ENCODE data around the gene SHFL.

Gene SHFL

GRCh38 chr19:10124429-10124828 lies 38.3 kb downstream of the SHFL start:
- FAIRE-seq (no peak), DNase-seq (ENCODE audit: insufficient read length, low spot score) (no peak)

GRCh38 chr19:10126213-10126639 lies 40.1 kb downstream of the SHFL start:
- DNase-seq (ENCODE audit: insufficient read length, low spot score), result no peak

DNA sequence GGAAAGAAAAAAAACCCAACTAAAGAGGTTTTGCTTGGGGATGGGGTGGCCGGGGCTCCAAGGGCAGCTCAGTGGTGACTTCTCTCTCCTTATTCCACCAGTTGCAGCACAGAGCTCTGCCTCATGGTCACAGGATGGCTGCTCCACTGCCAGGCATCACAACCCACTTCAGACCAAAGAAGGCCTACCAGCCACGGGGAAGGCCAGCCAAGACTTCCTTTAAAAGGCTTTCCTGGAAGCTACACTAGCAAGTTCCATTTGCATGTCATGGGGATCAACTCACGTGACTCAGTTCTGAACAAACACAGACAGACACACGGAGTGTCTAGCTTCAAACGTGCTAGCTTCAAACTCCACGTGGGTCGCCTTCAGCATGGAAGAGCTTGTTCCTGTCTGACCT lies 46.8 kb downstream of the SHFL start:
- FAIRE-seq (no peak), DNase-seq (ENCODE audit: insufficient read length, low spot score) (no peak)

More at GRCh38 chr19:10126213-10126639, 40.1 kb downstream of the SHFL start:
- FAIRE-seq, result no peak

GRCh38 chr19:10133596-10133995 lies 47.5 kb downstream of the SHFL start:
- FAIRE-seq (no peak), DNase-seq (ENCODE audit: insufficient read length, low spot score) (no peak)

- no peak for FAIRE-seq
- no peak for DNase-seq (ENCODE audit: insufficient read length, low spot score)
These were observed 47.9 kb downstream of the SHFL start for GRCh38 chr19:10134040-10134439.

DNA sequence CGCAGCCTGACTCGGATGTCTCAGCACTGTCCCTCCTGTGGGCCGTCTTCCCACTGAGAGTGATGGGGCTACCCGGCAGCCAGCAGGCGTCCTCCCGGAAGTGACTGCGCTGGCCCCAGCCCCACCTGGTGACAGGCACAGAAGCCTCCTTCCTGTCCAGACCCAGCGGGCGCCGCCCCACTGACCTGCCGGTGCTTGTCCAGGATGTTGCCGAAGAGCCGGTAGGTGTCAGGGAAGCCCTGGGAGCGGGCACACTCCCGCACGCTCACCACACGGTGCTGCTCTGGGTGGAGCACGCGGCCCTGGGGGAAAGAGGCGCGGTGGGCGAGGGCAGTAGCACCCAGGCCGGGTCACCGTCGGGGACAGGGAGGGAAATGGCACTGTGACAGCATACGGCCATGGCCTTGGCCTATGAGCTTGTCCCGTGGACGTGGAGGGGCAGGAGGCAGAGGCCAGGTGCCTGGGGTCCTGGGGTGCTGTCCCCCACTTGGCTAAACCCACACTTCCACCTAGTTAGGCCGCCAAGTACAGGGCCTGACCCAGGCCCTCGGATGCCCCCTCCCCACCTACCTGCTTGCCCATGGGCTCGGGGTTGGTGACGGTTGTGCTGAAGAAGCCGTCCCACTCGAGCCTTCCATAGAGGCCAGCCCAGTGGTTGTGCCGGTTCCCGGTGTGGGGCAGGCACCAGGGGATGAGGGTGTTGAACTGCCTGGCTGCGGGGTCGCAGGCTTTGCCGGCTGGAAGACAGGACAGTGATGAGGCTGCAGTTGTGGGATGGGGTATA lies 49.6 kb downstream of the SHFL start:
- FAIRE-seq, result no peak
- no peak for DNase-seq (ENCODE audit: insufficient read length, low spot score)

GRCh38 chr19:10136936-10137335 lies 50.8 kb downstream of the SHFL start:
- no peak for FAIRE-seq

GRCh38 chr19:10137751-10138682 lies 51.9 kb downstream of the SHFL start:
- DNase-seq (ENCODE audit: insufficient read length, low spot score) (no peak), FAIRE-seq (no peak)

More at GRCh38 chr19:10136936-10137335, 50.8 kb downstream of the SHFL start:
- DNase-seq (ENCODE audit: insufficient read length, low spot score), result no peak

GRCh38 chr19:10138879-10139795 lies 53.0 kb downstream of the SHFL start:
- DNase-seq (ENCODE audit: insufficient read length, low spot score) (no peak), FAIRE-seq (no peak)

DNA sequence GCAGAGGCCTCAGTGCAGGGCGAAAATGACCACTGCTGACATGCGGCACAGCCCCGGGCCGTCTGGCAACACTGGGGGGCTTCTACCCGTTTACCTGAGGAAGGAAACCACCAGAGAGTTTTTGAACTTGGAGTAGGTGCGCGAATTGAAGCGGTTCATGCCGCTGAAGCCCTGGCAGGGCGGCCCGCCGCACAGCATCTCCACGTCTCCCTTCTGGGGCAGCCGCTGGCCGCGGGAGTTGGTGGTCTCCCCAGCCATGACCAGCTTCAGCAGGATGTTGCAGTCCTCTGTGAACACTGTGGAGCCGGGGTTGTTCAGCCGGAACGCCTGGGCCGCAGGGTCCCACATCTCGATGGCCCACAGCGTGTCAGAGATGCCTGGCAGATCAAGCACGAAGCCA lies 53.8 kb downstream of the SHFL start:
- no peak for FAIRE-seq
- no peak for DNase-seq (ENCODE audit: insufficient read length, low spot score)

DNA sequence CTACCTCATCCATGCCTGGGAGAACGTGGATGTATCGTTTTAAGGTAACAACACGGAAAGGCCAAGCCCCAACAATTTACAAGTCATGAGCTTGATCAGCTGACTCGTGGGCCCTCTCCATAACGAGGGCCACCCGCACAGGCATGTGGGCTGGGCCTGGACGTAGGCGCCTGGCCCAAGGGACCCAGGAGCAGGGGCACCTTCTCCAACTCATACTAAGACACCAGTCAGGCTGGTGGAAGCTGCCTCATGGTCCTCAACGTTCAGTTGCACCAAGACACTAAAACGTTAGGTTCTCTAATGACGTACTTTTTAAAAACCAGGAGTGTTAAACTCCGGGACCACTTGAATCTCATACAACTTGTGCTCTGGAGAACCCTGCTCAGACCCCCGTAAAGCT lies 55.4 kb downstream of the SHFL start:
- DNase-seq (ENCODE audit: insufficient read length, low spot score) (no peak), FAIRE-seq (no peak)

GRCh38 chr19:10141973-10142372 lies 55.9 kb downstream of the SHFL start:
- FAIRE-seq, result no peak
- DNase-seq (ENCODE audit: insufficient read length, low spot score), result no peak

Data from GM19239 (cell line).